GM10266 (cell line): Measurements from ENCODE around the gene GRIN1.

Experiments used
- DNase-seq: peaks from one replicate; pipeline ENCODE4 v3.0.0; 2012; ENCODE audit errors: extremely low spot score
- CTCF ChIP-seq: IDR thresholded peaks from 2 replicates; pipeline ENCODE4 v1.5.1; 2012; ENCODE audit warnings: mild to moderate bottlenecking, low read depth; ENCODE audit not compliant: control insufficient read depth, insufficient read depth; ENCODE audit errors: missing control alignments

Gene GRIN1

GRCh38 chr9:137186385-137186784, 47.4 kb downstream of the GRIN1 start:
- no peak for TF ChIP-seq CTCF
- DNase-seq = no peak

GRCh38 chr9:137187386-137187785, 48.4 kb downstream of the GRIN1 start:
- no peak for DNase-seq
- no peak for TF ChIP-seq CTCF

- DNase-seq = no peak
- TF ChIP-seq CTCF = no peak
Measured at GRCh38 chr9:137188086-137188489, 49.1 kb downstream of the GRIN1 start.

GRCh38 chr9:137188490-137189296, 49.7 kb downstream of the GRIN1 start, which contains the start of the genes ANAPC2 and SSNA1:
ANAPC2 (minus strand) TSS chr9:137188560; CDS start chr9:137188532, 28 bp downstream.
SSNA1 (plus strand) TSS chr9:137188676; CDS start chr9:137188727, 51 bp downstream.
- peak; percentile 98 for DNase-seq
- peak; percentile 59 for TF ChIP-seq CTCF

GRCh38 chr9:137189297-137190295, 50.6 kb downstream of the GRIN1 start:
- no peak for DNase-seq
- no peak for TF ChIP-seq CTCF

GRCh38 chr9:137190315-137190856, 51.4 kb downstream of the GRIN1 start:
- no peak for TF ChIP-seq CTCF
- no peak for DNase-seq

GRCh38 chr9:137191245-137191644, 52.3 kb downstream of the GRIN1 start:
- DNase-seq = no peak
- no peak for TF ChIP-seq CTCF
